Measurements from ENCODE around the gene RGL1.

The RGL1 gene

DNA sequence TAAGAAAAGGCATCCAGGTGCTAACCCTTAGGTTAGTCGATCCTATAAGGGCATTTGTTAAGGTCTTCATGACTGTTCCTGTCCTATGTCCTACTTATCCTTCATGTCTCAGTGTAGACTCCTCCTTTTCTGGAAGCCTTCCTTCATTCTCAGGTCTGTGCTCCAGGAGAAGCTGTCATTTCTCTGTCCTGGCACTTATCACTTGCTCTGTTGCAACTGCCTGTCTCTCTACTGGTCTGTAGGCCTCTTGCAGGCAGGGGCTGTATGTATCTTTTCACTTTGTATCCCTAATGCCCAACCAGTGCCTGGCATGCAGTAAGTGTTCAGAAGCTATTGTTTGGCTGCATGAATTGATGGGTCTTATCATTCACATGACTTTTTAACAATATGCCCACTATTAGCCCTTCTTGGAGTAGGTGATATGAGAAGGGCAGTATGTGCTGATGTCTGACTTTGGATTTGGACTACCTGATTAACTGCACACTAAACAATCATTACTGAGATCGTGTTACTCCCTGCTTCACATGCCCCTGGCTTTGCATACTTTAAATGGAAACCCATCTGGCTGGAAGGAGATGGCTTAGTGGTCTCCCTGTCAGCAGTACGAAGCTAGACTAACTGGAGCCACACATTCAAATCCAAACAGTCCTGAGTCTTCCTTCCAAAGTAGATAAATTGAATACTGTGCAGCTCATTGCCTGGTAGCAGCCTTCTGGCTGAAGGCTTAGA is 88.8 kb downstream of the RGL1 start:
- no peak for DNase-seq

DNA sequence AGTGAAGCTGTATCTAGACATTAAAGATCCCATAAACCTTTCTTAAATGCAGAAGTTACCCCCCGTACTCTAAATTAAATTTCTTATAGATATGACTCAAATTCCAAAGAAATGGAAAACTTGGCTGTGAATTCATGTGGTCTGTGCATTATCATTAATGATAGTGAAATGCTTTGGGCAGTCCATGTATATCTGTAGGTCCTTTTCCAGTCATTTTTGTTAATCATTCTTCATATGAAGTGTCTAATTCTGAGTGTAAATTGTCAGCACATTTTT is 89.3 kb downstream of the RGL1 start:
- no peak for DNase-seq

DNA sequence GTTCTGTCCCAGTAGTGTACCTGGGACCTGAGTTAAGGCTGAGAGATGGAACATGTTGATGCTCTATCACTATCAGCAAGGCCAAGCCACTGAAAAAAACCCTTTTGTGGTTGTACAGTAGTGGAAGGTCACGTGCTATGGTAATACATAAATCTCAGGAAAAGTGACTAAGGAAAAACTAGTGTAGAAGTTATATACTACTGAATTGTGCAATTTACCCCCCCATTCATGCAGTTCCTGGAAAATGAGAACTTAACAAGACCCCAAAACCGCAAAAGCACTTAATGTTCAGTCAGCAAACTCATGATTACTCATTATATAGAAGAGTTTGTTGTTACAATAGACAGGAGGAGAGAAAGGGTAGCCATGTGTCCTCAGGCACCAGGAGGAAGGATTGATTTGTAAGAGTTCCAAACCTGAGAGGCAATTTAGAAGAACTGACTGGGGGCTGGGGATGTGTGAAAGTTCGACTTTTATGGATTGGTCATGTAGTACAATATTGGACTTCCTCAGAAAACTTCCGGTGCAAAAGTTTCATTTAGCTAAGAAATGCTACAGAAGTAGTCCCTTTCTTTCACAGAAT is 91.6 kb downstream of the RGL1 start:
- no peak for DNase-seq

DNA sequence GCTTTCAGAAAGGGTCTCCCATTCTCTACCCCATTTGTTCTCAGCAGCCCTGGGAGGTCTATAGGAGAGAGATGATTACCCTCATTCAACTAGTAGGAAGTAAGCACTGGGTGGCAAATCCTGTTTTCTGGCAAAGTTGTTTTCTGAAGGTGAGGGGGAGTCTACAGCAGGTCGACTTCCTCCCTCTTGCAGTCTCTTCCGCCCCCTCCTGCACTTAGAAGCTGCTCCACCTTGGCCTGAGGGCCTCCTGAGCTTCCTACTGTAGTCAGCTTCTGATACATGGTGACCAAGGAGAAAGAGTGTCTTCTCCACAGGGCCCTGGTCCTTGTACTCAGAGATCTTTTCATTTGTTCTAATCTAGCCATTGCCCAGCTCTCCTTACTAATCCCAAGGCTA is 93.1 kb downstream of the RGL1 start:
- no peak for DNase-seq

DNA sequence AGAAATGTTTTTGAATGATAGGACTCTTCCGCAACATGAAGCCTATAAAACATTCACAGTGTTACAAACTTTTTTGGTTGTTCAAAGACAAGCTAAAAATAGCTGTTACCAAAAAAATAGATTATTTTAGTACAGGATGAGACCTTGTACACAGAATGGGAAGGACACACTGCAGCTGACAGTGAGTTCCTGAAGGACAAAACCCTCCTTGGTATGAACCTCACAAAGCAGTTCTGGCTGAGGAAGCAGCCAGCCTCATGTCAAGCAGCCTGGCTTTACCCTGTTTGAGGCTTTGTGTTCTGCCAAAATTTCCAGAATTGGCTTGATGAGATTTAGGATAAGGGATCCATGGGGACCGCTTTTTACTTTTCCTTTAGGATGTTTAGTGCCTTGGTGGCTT is 93.7 kb downstream of the RGL1 start:
- DNase-seq: no peak

DNA sequence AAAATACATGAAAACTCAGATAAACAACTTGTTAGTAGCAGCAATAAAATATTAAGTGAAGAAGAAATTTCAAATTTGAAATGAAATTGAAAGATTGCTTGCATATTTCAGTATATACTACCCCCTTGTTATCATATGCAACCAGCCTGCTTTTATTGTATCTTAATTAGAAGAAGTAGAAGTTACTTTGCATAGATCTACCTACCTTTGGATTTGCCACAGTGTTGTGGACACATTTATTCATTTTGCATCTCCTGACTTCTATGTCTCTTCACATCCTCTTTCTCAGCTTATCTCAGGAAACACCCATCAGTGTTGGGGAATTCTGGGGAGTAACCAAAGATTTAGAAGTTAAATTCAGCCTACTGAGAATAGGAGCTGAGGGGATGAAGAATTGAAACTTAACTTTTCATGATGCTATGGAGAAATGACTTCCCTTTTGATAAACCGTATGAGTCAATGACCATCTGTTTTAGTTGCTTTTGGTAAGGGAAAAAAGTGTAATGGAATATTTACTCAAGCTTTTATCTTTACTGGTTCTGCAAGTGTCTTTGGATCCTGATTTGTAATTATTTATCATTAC is 96.9 kb downstream of the RGL1 start:
- DNase-seq: no peak

DNA sequence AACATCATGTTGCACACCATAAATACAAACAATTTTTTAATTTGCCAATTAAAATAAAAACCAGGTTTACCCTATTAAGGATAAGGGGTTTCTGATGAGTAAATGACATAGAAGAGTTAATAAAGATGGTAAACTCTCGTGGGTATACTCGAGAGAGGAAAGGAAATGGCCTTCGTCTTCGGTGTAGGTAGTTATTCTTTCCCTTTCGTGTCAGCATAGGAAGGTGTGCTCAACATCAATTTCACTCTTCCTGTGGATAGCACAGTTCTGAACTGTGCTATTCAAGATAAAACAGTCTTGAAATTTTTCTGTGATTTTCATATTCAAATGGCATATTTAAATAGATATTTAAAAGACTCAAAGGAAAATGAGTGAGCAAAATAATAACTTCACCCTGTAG is 98.2 kb downstream of the RGL1 start:
- no peak for DNase-seq

DNA sequence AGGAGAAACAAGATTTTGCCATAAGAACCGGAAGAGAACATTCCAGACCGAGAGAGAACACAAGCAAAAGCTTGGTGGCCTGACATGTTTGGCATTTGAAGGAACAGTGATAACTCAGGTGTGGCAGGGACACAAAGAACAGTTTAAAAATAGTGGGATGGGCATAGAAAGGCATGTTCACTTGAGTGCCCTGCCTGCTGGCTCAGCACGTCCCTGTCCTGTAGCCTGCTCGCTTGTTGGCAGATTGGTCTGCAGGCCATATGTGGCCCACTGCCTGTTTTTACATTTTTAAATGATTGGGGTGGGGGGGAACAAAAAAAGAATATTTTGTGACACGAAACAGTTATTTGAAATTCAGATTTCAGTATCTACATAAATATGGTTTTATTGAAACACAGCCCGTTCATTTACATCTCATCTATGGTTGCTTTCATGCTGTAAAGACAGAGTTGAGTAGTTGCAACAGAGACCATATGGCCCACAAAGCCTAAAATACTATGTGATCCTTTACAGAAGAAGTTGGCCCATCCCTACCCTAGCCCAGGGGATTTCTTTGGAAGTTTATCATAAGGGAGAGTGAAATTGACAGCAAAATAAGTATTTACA is 100.7 kb downstream of the RGL1 start:
- DNase-seq: no peak

DNA sequence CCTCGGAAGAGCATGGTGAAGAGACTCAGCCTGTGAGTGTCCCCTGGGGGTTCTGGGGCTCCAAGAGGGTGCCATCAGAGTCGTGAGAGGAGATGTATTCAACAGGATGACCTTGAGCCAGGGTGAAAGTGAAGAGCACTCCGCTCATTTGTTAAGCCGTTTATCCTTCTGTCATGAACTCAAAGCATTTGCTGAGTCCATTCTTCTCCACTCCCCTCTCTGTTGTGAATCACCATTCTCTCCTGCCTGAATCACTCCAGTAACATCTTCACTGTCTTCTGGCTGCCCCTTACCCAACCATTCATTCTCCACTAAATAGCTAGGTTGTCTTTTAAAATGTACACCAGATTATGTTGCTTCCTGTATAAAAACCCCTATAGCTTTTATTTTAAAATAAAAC is 102.2 kb downstream of the RGL1 start:
- no peak for DNase-seq

DNA sequence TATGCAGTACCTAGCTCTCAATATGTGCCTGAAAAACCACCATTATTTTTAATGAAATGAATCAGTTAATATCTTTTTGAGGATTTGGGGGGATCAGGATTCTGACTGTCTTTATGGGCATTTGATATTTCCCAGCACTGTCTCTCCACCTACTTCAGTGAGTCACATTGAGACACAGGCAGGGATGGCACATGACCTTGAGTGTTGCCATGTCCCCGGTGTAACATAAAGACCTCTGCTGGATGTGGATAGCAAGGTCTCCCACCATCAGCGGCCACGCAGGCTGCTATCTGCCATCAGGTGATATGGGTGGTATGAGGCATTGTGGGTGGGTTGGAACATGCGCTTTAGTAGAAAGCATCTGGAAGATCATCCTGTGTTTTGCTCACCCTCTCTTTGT is 103.2 kb downstream of the RGL1 start:
- no peak for DNase-seq

DNA sequence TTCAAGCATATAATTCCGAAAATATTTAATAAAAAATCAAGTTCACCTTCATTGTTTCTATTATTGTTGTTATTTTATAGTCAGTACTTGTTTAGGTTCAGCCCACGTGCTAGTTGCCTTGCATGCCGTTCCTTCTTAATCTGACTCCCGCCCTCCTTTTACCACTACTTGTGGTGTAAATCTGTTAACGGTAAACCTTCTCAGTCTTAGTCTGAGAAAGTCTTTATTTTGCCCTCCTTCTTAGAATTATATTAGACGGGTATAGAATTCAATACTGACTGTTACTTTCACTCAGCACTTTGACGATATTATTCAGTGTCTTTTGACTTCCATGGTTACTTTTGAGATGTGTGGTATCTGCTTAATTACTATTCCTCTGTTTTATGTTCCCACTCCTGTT is 104.8 kb downstream of the RGL1 start:
- no peak for DNase-seq

DNA sequence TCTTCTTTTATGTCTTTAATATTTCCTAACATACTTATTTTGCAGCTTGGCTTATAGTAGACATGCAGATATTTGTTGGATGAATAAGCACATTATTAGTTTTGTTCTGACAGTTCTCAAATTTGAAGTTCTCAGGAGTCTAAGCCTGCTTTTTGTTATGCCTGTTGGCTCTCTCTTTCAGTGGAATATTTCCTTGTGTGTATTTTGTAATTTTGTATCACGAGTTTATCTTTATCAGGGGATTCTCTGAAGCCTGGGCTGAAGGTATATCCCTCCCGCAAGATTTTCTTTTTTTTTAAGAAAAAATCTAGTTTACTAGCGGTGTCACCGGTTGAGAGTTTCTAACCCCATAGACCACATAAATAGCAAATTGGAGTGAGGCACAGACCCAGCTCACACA is 105.9 kb downstream of the RGL1 start:
- no peak for DNase-seq

DNA sequence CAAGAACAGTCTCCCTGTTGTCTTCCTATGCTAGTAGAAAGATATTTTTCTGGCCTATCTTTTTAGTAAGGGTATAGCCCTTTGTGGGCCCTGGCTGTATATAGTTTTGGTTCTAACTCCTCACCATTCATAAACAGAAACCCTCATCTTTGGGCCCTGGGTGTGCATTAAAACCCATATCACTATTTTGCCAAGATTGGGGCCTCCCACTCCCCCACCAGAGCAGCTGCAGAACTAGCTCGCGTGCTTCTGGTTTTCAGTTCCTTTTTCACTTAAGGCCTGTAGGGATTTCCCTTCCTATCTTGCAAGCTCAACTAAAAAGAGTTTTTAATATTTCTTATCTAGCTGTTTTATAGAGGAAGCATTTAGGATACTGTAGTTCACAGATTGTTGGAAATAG is 106.4 kb downstream of the RGL1 start:
- DNase-seq: no peak

DNA sequence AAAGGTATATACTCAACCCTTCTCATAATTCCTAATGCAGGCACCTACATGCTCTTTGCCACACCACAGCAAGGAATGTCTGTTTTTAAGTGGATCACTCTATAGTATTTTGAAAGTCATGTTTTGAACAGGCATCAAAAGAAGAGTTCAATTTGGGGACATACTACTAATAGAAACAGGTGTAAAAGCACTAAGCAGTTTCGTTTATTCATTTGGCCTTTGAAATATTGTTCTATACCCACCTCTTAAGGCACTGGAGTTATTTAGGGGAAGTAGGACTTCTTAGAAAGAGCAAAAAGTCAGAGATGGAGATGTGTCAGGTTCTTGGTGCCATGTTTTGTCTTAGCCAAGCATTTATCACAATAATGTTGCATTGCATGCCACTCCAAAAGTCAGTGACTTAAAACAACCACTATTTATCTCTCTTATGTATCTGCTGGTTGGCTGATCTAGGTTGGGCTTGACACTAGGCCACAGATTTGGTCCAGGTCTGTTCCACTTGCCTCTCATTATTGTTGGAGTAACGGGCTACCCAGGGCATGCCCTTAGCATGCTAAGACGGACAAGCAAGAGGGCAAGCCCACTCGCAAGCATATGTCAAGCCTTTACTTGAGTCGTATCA is 107.5 kb downstream of the RGL1 start:
- no peak for DNase-seq

DNA sequence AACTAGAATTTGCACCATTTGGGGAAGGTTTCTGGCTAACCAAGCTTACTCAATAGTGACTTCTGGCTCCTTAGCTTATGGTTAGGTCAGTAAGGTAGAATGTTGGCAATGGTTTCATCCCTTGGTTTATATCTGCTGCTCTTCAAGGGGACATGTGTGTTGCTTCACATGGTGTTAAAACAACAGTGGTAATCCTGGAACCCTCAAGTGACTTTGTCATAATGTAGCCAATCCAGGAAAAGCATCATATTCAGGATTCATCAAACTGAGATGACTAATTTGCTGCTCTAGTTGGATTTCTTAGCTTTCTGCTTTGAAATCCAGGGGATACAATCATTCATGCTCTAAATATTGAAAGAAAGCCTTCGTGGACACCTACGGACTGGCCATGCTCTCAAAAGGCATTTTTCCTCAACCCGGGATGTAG is 108.7 kb downstream of the RGL1 start:
- no peak for DNase-seq

DNA sequence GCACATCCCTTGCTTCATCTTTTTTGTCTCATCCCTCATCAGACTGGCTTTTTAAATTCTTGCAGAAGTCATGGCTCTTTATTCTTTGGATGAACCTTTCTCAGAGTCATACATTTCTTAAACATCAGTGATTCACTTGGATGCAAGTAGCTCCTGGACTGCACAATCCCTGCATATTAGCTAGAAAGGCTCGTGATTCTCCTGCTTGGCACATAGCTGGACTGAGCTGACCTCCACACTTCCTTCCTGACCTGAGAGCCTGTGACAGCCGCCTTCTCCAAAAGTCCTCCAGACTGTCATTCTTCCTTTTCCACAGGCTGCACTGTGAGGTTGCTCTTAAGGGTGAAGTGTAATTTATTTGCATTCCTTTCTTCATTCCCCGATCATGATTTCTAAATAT is 109.4 kb downstream of the RGL1 start:
- DNase-seq: no peak

DNA sequence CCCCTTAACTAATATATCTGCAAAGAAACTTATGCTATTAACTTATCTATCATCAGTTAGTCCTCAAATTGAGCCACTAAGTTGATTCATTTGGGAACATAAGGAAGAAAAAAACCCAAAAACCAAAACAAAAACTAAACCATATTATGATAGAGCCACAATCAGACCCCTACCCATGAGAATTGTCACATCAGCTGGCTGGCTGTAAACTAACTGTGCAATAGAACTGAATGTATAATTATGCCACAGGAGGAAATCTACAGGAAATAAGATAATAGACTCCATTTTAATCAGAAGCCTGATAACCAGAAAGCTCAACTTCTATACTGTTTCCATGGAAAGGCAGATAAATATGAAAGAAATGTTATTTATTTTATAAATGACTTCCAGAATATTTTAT is 110.0 kb downstream of the RGL1 start:
- no peak for DNase-seq

DNA sequence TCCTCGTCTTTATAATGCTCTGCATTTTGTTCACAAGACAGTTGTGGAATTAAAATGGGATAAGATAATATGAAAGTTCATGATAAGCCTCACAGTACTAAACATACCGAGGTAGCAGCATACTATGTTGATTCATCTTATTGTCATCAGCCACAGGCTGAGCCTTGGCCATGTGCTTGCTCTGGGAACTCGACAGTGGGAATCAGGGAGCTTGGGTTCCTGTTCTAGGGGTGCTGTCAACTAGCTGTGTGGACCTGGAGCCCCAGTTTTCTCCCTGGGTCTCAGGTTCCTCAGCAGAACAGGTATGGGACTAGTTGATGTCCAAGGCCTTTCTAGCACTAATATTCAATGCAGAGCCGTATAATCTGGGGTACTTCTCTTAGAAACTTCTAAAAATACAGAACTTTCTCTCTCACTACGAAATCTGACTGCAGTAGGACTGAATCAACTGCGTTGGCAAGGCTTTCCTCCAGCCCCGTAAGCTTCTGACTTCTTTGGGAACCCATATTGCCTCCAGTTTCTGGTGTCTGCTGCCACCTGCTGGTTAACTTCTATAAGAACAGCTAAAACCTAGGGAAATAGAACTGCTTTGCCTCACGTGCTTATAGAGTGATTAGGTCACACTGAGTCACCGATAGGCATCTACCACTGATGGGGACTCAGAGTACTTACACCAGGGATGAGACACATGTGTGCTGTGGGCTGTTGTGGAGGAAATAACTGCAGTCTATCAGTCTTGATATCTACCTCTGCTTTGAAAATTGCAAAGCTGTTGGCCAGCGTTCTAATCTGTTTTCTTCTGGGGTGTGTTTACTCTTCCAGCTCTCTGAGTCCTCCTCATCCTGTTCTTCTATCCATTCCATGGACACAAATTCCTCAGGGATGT is 110.9 kb downstream of the RGL1 start:
- peak; percentile 62 for DNase-seq

DNA sequence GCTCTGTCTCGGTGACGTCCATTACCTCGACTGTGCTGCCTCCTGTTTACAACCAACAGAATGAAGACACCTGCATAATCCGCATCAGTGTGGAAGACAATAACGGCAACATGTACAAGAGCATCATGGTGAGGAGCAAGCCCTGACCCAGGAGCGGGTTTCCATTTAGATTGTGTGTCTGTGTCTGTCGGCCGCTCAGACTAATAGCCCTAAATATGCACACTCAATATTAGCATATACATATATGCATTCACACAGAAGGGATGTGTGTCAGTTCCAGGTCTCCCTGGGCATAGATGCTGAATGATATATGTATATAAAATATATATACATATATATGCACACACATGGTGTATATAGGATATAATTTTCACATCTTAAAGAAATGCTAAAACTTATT is 111.7 kb downstream of the RGL1 start:
- no peak for DNase-seq

DNA sequence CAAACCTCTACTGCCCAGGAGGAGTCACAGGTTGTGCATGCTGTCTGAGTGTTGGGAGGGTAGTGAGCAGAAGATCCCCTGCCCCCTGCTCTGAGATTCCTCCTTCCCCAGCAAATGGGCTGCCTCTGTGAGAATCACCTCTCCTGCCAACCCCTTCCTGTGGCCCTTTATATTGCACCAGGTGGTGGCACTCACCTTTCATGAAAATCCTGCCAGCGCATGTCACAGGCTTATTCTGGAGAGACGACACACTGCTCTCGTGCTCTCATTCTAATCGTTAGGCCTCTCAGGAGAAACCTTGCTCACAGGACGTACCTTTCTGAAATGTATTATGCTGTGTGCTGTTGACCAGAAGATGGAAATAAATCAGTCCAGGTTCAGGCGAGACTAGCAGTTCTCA is 113.7 kb downstream of the RGL1 start:
- DNase-seq: no peak

DNA sequence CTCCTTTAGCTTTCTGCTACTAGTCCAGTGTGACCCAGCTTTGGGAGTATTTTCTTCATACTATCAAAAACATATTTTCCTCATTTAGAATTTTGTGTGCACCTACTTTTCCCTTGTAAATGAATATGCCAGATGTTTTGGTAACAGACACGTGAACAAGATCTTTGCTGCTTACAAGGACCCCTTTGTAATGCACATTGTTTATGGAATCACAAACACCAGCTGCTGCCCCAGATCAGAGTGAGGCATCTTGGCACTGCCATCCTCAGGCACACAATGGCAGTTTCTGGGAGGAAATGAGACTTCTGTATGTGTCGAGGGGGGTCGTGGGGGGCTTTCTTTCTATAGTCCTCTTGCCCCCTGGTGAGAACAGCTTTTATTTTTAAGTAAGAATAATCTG is 115.7 kb downstream of the RGL1 start:
- no peak for DNase-seq

DNA sequence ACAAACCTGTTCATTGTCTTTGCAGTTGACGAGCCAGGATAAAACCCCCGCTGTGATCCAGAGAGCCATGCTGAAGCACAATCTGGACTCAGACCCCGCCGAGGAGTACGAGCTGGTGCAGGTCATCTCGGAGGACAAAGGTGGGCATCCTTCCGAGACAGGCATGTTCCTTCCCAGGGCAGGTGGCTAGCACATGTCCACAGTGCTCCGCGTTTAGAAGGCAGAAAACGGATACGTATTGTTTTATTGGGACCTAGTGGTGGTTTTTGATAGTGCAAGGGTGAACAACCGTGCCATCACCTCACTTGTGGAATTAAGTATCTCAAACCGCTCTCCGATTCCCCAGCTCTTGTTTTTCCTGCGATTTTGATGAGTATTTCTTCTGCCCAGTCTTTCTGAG is 117.3 kb downstream of the RGL1 start:
- no peak for DNase-seq

DNA sequence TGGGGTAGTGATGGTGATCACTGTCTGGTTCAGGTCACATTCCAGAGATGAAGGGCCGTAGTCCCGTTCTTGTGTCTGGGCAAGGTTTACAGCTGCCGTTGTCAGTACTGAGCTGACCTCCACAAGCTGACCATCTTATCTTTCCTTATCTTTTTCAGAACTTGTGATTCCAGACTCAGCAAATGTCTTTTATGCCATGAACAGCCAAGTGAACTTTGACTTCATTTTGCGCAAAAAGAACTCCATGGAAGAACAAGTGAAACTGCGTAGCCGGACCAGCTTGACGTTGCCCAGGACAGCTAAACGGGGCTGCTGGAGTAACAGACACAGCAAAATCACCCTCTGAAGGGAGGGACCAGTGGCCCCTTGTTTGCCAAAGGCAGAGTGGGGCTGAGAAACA is 121.0 kb downstream of the RGL1 start:
- DNase-seq: no peak
